Measurements from ENCODE around the gene SH3RF1.

- TF ChIP-seq CTCF (IDR thresholded peaks at IDR 0.05; ENCODE audit: borderline replicate concordance, extremely low read depth, low read length, poor library complexity, severe bottlenecking), result no peak
- TF ChIP-seq EZH2 (IDR thresholded peaks at IDR 0.05; ENCODE audit: borderline replicate concordance, low read depth, low read length, severe bottlenecking), result no peak
Measured at GRCh38 chr4:169098054-169098497, 172.7 kb downstream of the SH3RF1 start.

Measured in DND-41 (cell line).